Stimulated activated CD4-positive, alpha-beta T cell treated with anti-CD3 and anti-CD28 coated beads, Interleukin-15, amount 100 ng/mL, for 1 hour (primary cell): ENCODE results near the gene MTHFD1L.
"Not testable (repeated sequence)": the region's sequence is repeated elsewhere in the genome, so short reads cannot be mapped to it uniquely, and the experiment has no call there.

Source experiments
- DNase-seq, 2 donors: peaks; one replicate each; pipeline ENCODE4 v3.0.0-alpha.2; 2020; ENCODE audit warnings: low read depth in 1 of 2, low spot score in 1 of 2

Gene MTHFD1L

GRCh38 chr6:151012321-151013294 is 147.1 kb downstream of the MTHFD1L start:
- DNase-seq, result no peak

GRCh38 chr6:151014404-151015100 is 149.1 kb downstream of the MTHFD1L start:
- DNase-seq, result peak; percentile 13 to 29

GRCh38 chr6:151015101-151015700 is 149.7 kb downstream of the MTHFD1L start:
- DNase-seq, result no peak

GRCh38 chr6:151016107-151016506 is 150.6 kb downstream of the MTHFD1L start:
- no peak for DNase-seq

GRCh38 chr6:151018046-151018445 is 152.5 kb downstream of the MTHFD1L start:
- no peak for DNase-seq

GRCh38 chr6:151018911-151019782 is 153.6 kb downstream of the MTHFD1L start:
- DNase-seq, result no peak

GRCh38 chr6:151021896-151022295 is 156.4 kb downstream of the MTHFD1L start:
- DNase-seq, result no peak

GRCh38 chr6:151022492-151022891 is 157.0 kb downstream of the MTHFD1L start:
- DNase-seq, result no peak

- no peak for DNase-seq
These were observed 157.8 kb downstream of the MTHFD1L start for GRCh38 chr6:151023342-151023741.

GRCh38 chr6:151024597-151024996 is 159.1 kb downstream of the MTHFD1L start:
- no peak for DNase-seq

- DNase-seq, result no peak
These were observed 159.6 kb downstream of the MTHFD1L start for GRCh38 chr6:151025076-151025475.

GRCh38 chr6:151026041-151026663 is 160.7 kb downstream of the MTHFD1L start:
- DNase-seq, result no peak

- no peak for DNase-seq
These were observed 161.8 kb downstream of the MTHFD1L start for GRCh38 chr6:151027295-151027747.

- DNase-seq, result no peak
These were observed 162.7 kb downstream of the MTHFD1L start for GRCh38 chr6:151027936-151028838.

- no peak for DNase-seq
These were observed 164.5 kb downstream of the MTHFD1L start for GRCh38 chr6:151029970-151030369.

GRCh38 chr6:151032034-151032433 is 166.5 kb downstream of the MTHFD1L start:
- DNase-seq, result no peak

GRCh38 chr6:151034825-151035781 is 169.6 kb downstream of the MTHFD1L start:
- DNase-seq, result no peak

GRCh38 chr6:151036211-151036721 is 170.8 kb downstream of the MTHFD1L start:
- DNase-seq, result not testable (repeated sequence)
